GM18505 (cell line): ENCODE data around the gene PRDX6.

Experiments
- ATAC-seq: cut with Tn5 transposase; IDR thresholded peaks from one replicate; pipeline ENCODE4 v1.9.1; 2021; ENCODE audit not compliant: unreplicated experiment
- POLR2A ChIP-seq: IDR thresholded peaks from 4 replicates; pipeline ENCODE4 v1.6.1; 2011; ENCODE audit warnings: borderline replicate concordance; ENCODE audit not compliant: insufficient read depth, insufficient read length; ENCODE audit errors: extremely low read depth

Gene PRDX6

GRCh38 chr1:173523329-173523728 is 46.2 kb downstream of the PRDX6 start:
- TF ChIP-seq POLR2A, result no peak
- no peak for ATAC-seq

GRCh38 chr1:173525926-173526325 is 48.8 kb downstream of the PRDX6 start:
- no peak for ATAC-seq
- TF ChIP-seq POLR2A, result no peak

- ATAC-seq, result no peak
- TF ChIP-seq POLR2A, result no peak
These were observed 50.2 kb downstream of the PRDX6 start for GRCh38 chr1:173527151-173527826.

GRCh38 chr1:173529106-173529505 is 52.0 kb downstream of the PRDX6 start:
- no peak for ATAC-seq
- no peak for TF ChIP-seq POLR2A

GRCh38 chr1:173530795-173531693 is 53.9 kb downstream of the PRDX6 start:
- no peak for ATAC-seq
- TF ChIP-seq POLR2A, result no peak

DNA sequence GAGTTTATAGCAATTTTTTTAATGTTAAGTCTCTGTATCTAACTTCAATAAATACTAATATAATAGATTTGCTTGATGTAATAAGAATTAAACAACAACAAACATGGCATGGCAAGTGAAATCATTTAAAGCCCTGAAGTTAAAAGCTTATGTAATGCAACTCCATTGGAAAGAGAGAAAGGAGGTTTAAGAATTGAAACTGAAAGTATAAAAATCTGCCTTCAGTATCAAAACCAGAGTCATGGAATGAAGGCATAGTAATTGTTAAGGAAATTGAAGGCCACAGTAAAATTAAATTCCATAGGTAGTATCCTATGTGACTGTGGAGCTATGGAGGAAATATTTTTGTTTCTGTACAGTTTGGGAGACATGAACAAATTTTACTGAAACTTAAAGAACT is 55.1 kb downstream of the PRDX6 start:
- no peak for TF ChIP-seq POLR2A
- no peak for ATAC-seq

- no peak for TF ChIP-seq POLR2A
- no peak for ATAC-seq
These were observed 59.1 kb downstream of the PRDX6 start for GRCh38 chr1:173536223-173536622.
